Choroid plexus epithelial cell (primary cell): ENCODE data around the gene BNC1.

ENCODE experiments used
- DNase-seq: peaks from one replicate; pipeline ENCODE4 v3.0.0-alpha.2; 2010; ENCODE audit warnings: low read depth
- H3K4me3 ChIP-seq: 2 replicates; pipeline ENCODE4 v1.5.1; 2011; ENCODE audit warnings: low read depth, mild to moderate bottlenecking, control low read depth, low read length, moderate library complexity
- CTCF ChIP-seq: conservative IDR thresholded peaks from 2 replicates; pipeline ENCODE4 v1.5.1; 2011; ENCODE audit warnings: low read depth, mild to moderate bottlenecking, control low read depth, inconsistent platforms, low read length, moderate library complexity

BNC1 gene

GRCh38 chr15:83320404-83320803 is 35.9 kb upstream of the BNC1 start:
- no peak overlapping the region for H3K4me3 ChIP-seq
- no peak for TF ChIP-seq CTCF
- peak; percentile 77 for DNase-seq

GRCh38 chr15:83319771-83320170 is 35.3 kb upstream of the BNC1 start:
- H3K4me3 ChIP-seq = no peak overlapping the region
- DNase-seq = no peak
- TF ChIP-seq CTCF = no peak

GRCh38 chr15:83318861-83319415 is 34.5 kb upstream of the BNC1 start:
- TF ChIP-seq CTCF = no peak
- no peak overlapping the region for H3K4me3 ChIP-seq
- DNase-seq = no peak

- no peak overlapping the region for H3K4me3 ChIP-seq
- no peak for TF ChIP-seq CTCF
- no peak for DNase-seq
Observed at GRCh38 chr15:83318036-83318435, 33.6 kb upstream of the BNC1 start.

GRCh38 chr15:83312071-83312470 is 27.6 kb upstream of the BNC1 start:
- DNase-seq = no peak
- H3K4me3 ChIP-seq = no peak overlapping the region
- no peak for TF ChIP-seq CTCF

GRCh38 chr15:83310521-83311456 is 26.3 kb upstream of the BNC1 start:
- no peak for TF ChIP-seq CTCF
- no peak overlapping the region for H3K4me3 ChIP-seq
- peak; percentile 37 for DNase-seq
